H1 (cell line): ENCODE results near the gene EXOC6. TPM values are rescaled to one million over a fixed set of nuclear protein-coding genes. Genes with fewer than 3 reads are reported as not detected.
A peak's percentile ranks its signal among the peaks of the same experiment; 100 is the strongest.

Experiments used
- ASH2L ChIP-seq: fragments of 200-600, 300-600 bp; sonication (generic); IDR thresholded peaks from one replicate; pipeline ENCODE4 v1.7.1; 2017; ENCODE audit warnings: low read length
- BACH1 ChIP-seq: IDR thresholded peaks from 2 replicates; pipeline ENCODE4 v1.6.1; 2012; ENCODE audit warnings: low read length, improper control_type of control experiment
- BCL11A ChIP-seq, 2 experiments: IDR thresholded peaks; one replicate each; pipeline ENCODE4 v1.6.1; 2011; ENCODE audit warnings: low read depth in 2 of 2, low read length in 2 of 2, mild to moderate bottlenecking in 2 of 2
- JUND ChIP-seq: IDR thresholded peaks from 2 replicates; pipeline ENCODE4 v1.6.1; 2011; ENCODE audit warnings: mild to moderate bottlenecking, improper control_type of control experiment, low read length
- KDM4A ChIP-seq: IDR thresholded peaks from one replicate; pipeline ENCODE4 v1.7.1; 2012; ENCODE audit warnings: low read depth, mild to moderate bottlenecking, moderate library complexity, low read length, inconsistent platforms; ENCODE audit not compliant: severe bottlenecking
- NANOG ChIP-seq: IDR thresholded peaks from 2 replicates; pipeline ENCODE4 v1.6.1; 2011; ENCODE audit warnings: low read length, low read depth, mild to moderate bottlenecking, inconsistent platforms; ENCODE audit not compliant: insufficient read depth, poor library complexity, severe bottlenecking
- POLR2AphosphoS5 ChIP-seq: IDR thresholded peaks from 2 replicates; pipeline ENCODE4 v1.6.1; 2011; ENCODE audit warnings: low read depth, low read length
- POU5F1 ChIP-seq: IDR thresholded peaks from 2 replicates; pipeline ENCODE4 v1.6.1; 2011; ENCODE audit warnings: low read depth, mild to moderate bottlenecking, low read length, moderate library complexity
- RAD21 ChIP-seq, 2 experiments: IDR thresholded peaks in 1 of 2; conservative IDR thresholded peaks in 1 of 2; 2 replicates each; pipeline ENCODE4 v1.6.1; 2011; ENCODE audit warnings: low read depth in 2 of 2, low read length in 2 of 2, improper control_type of control experiment in 1 of 2, inconsistent platforms in 1 of 2, mild to moderate bottlenecking in 1 of 2, moderate library complexity in 1 of 2
- RBBP5 ChIP-seq: IDR thresholded peaks from 2 replicates; pipeline ENCODE4 v1.7.1; 2012; ENCODE audit warnings: low read depth, mild to moderate bottlenecking, inconsistent platforms, low read length, moderate library complexity, borderline replicate concordance
- SIN3A ChIP-seq, 2 experiments: IDR thresholded peaks in 1 of 2; conservative IDR thresholded peaks in 1 of 2; 2 replicates each; pipeline ENCODE4 v1.6.1; 2011 to 2012; ENCODE audit warnings: low read length in 2 of 2, improper control_type of control experiment in 1 of 2, low read depth in 1 of 2, mild to moderate bottlenecking in 1 of 2
- SIRT6 ChIP-seq: IDR thresholded peaks from one replicate; pipeline ENCODE4 v1.7.1; 2012; ENCODE audit warnings: low read length, inconsistent platforms
- SP4 ChIP-seq: IDR thresholded peaks from 2 replicates; pipeline ENCODE4 v1.6.1; 2012; ENCODE audit warnings: low read length, inconsistent platforms
- TAF1 ChIP-seq: IDR thresholded peaks from 2 replicates; pipeline ENCODE4 v1.6.1; 2011; ENCODE audit warnings: mild to moderate bottlenecking, low read depth, low read length
- TAF7 ChIP-seq: optimal IDR thresholded peaks from 2 replicates; pipeline ENCODE3; 2011; ENCODE audit warnings: low read depth, mild to moderate bottlenecking, inconsistent platforms, low read length, moderate library complexity, borderline replicate concordance
- TBP ChIP-seq: IDR thresholded peaks from 2 replicates; pipeline ENCODE4 v1.6.1; 2011; ENCODE audit warnings: low read depth, low read length, improper control_type of control experiment
- polyA plus RNA-seq, 7 experiments: library from polyadenylated mRNA; depleted of rRNA in 3 of 7; stranded (reverse) in 5 of 7; unstranded in 2 of 7; fragments of >200 nt in 5 of 7; fragments of 200-250 nt in 2 of 7; gene quantifications; 1 replicate in 5 of 7; 2 replicates in 1 of 7; 4 replicates in 1 of 7; pipeline versions ENCODE4 v1.2.1 to v1.2.3, GENCODE V29; 2011 to 2013; ENCODE audit warnings: missing spikeins in 2 of 7, mixed read lengths in 2 of 7
- total RNA-seq: library from RNA; stranded (reverse); fragmentation: NEBNext Ultra II Directional; extraction: Animal tissue kit (Norgen Biotek cat#: 25700); gene quantifications from 2 replicates; pipeline ENCODE4 v1.2.1, GENCODE V29; 2021
- TF ChIP-seq, protein P1 (sequence below), 3 experiments: IDR thresholded peaks; 1 replicate in 2 of 3; 2 replicates in 1 of 3; pipeline versions ENCODE4 v1.5.1 to v1.6.1; 2011; ENCODE audit warnings: low read length in 3 of 3, mild to moderate bottlenecking in 3 of 3, inconsistent platforms in 2 of 3, low read depth in 1 of 3, moderate library complexity in 1 of 3; ENCODE audit not compliant: insufficient read depth in 1 of 3; ENCODE audit errors: control extremely low read depth in 1 of 3
- TF ChIP-seq, protein P2 (sequence below): IDR thresholded peaks from 2 replicates; pipeline ENCODE4 v1.6.1; 2012; ENCODE audit warnings: inconsistent platforms
- TF ChIP-seq, protein P3 (sequence below): IDR thresholded peaks from 2 replicates; pipeline ENCODE4 v1.6.1; 2011; ENCODE audit warnings: low read length, improper control_type of control experiment

EXOC6 gene
- total and polyA plus RNA-seq, 2 of the 8 experiments (the other 6 are each of a cell fraction or from before 2014, with no cell fraction given) = 1.7 to 4.5 TPM

DNA sequence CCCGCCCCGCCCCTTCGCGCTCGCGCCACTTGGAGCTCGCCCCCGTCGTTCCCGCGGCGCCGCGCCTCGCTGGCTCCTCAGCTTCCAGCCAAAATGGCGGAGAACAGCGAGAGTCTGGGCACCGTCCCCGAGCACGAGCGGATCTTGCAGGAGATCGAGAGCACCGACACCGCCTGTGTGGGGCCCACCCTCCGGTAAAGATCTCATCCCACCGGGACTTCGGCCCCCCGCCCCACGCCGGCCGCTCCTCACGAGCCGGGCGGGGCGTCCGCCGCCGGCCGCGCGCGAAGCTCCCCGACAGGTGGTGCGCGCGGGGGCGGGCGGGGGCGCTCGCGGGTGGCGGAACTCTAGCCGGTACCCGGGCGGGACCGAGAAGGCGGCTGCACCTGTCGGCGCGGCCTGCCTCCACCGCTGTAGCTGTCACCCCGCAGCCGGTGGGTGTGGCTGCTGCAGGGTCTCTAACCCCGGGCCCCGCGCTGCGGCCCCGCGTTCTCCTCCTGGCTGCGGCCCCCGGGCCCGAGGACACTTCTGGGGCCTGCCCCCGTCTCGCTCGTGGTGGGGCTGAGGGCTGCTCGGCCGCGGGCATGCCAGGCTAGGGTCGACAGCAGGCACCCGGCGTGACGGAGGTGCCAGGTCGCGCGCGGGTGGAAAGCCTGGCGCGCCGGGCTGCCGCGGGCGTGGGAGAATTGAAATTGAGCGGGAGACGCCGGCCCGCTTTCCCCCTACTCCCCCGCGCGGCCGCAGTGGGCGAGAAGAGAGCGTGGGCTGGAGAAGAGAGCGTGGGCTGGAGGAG is at the start of gene EXOC6 (continued):
- TF ChIP-seq, protein P1, sequence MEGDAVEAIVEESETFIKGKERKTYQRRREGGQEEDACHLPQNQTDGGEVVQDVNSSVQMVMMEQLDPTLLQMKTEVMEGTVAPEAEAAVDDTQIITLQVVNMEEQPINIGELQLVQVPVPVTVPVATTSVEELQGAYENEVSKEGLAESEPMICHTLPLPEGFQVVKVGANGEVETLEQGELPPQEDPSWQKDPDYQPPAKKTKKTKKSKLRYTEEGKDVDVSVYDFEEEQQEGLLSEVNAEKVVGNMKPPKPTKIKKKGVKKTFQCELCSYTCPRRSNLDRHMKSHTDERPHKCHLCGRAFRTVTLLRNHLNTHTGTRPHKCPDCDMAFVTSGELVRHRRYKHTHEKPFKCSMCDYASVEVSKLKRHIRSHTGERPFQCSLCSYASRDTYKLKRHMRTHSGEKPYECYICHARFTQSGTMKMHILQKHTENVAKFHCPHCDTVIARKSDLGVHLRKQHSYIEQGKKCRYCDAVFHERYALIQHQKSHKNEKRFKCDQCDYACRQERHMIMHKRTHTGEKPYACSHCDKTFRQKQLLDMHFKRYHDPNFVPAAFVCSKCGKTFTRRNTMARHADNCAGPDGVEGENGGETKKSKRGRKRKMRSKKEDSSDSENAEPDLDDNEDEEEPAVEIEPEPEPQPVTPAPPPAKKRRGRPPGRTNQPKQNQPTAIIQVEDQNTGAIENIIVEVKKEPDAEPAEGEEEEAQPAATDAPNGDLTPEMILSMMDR (IDR thresholded peaks at IDR 0.05; ENCODE audit: control extremely low read depth in 1 of 3, insufficient read depth in 1 of 3, low read depth in 1 of 3, low read length in 3 of 3) = no peak
- TF ChIP-seq TBP (peak; percentile 45; the same call in 1 of the 2 replicates), NANOG (no peak), BACH1 (peak; percentile 65; the same call in 1 of the 2 replicates), TAF1 (peak; percentile 56), BCL11A (IDR thresholded peaks at IDR 0.05; ENCODE audit: low read depth in 2 of 2, low read length in 2 of 2) (no peak), RAD21 (IDR thresholded peaks at IDR 0.05 in 1 of 2, conservative IDR thresholded peaks at IDR 0.05 in 1 of 2; ENCODE audit: low read depth in 2 of 2, low read length in 2 of 2) (no peak), SIN3A (conservative IDR thresholded peaks at IDR 0.05 in 1 of 2, IDR thresholded peaks at IDR 0.05 in 1 of 2; ENCODE audit: low read depth in 1 of 2, low read length in 2 of 2) (peak; percentile 42 to 51; a peak in 1 of 4 replicates), POLR2AphosphoS5 (peak; percentile 72; the same call in 1 of the 2 replicates), POU5F1 (no peak), SIRT6 (no peak), SP4 (no peak), KDM4A (peak; percentile 63), ASH2L (peak; percentile 90), TAF7 (peak; percentile 51), RBBP5 (peak; percentile 99), JUND (no peak)
- TF ChIP-seq, protein P2, sequence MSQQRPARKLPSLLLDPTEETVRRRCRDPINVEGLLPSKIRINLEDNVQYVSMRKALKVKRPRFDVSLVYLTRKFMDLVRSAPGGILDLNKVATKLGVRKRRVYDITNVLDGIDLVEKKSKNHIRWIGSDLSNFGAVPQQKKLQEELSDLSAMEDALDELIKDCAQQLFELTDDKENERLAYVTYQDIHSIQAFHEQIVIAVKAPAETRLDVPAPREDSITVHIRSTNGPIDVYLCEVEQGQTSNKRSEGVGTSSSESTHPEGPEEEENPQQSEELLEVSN = no peak
- TF ChIP-seq, protein P3, sequence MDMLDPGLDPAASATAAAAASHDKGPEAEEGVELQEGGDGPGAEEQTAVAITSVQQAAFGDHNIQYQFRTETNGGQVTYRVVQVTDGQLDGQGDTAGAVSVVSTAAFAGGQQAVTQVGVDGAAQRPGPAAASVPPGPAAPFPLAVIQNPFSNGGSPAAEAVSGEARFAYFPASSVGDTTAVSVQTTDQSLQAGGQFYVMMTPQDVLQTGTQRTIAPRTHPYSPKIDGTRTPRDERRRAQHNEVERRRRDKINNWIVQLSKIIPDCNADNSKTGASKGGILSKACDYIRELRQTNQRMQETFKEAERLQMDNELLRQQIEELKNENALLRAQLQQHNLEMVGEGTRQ = no peak
